IPS-18a (cell line): Measurements from ENCODE around the gene RAG1.

Experiments
- H3K27ac ChIP-seq: one replicate; pipeline ENCODE4 v1.5.1; 2013; ENCODE audit warnings: low read length
- H3K27me3 ChIP-seq: one replicate; pipeline ENCODE4 v1.6.1; 2013; ENCODE audit warnings: mild to moderate bottlenecking, low read length; ENCODE audit not compliant: control insufficient read depth, insufficient read depth
- H3K36me3 ChIP-seq: one replicate; pipeline ENCODE4 v1.6.1; 2013; ENCODE audit warnings: low read depth, low read length; ENCODE audit not compliant: control insufficient read depth
- H3K4me1 ChIP-seq: one replicate; pipeline ENCODE4 v1.6.1; 2013; ENCODE audit warnings: low read depth, low read length; ENCODE audit not compliant: control insufficient read depth
- H3K4me3 ChIP-seq: one replicate; pipeline ENCODE4 v1.5.1; 2013; ENCODE audit warnings: low read length
- H3K9ac ChIP-seq: one replicate; pipeline ENCODE4 v1.6.1; 2013; ENCODE audit warnings: mild to moderate bottlenecking, low read length, moderate library complexity
- H3K9me3 ChIP-seq: one replicate; pipeline ENCODE4 v1.6.1; 2013; ENCODE audit warnings: low read depth, low read length; ENCODE audit not compliant: control insufficient read depth

RAG1 gene

GRCh38 chr11:36617543-36618362, 49.9 kb downstream of the RAG1 start:
- no peaks in the 10 kb centered on the region for H3K4me1 ChIP-seq
- no peak overlapping the region for H3K4me3 ChIP-seq
- no peak overlapping the region for H3K27ac ChIP-seq
- no peaks in the 10 kb centered on the region for H3K36me3 ChIP-seq
- H3K27me3 ChIP-seq = no peaks in the 10 kb centered on the region
- H3K9me3 ChIP-seq = no peaks in the 10 kb centered on the region
- no peak overlapping the region for H3K9ac ChIP-seq

GRCh38 chr11:36618363-36619047, 50.7 kb downstream of the RAG1 start:
- no peaks in the 10 kb centered on the region for H3K4me1 ChIP-seq
- H3K4me3 ChIP-seq = no peak overlapping the region
- H3K27me3 ChIP-seq = no peaks in the 10 kb centered on the region
- H3K9me3 ChIP-seq = no peaks in the 10 kb centered on the region
- H3K36me3 ChIP-seq = no peaks in the 10 kb centered on the region
- H3K9ac ChIP-seq = no peak overlapping the region
- no peak overlapping the region for H3K27ac ChIP-seq

GRCh38 chr11:36619502-36619901, 51.7 kb downstream of the RAG1 start:
- Histone ChIP-seq H3K4me3 (no peak overlapping the region), H3K4me1 (no peaks in the 10 kb centered on the region), H3K9ac (no peak overlapping the region), H3K27ac (no peak overlapping the region), H3K36me3 (no peaks in the 10 kb centered on the region), H3K9me3 (no peaks in the 10 kb centered on the region), H3K27me3 (no peaks in the 10 kb centered on the region)

- H3K27me3 ChIP-seq = no peaks in the 10 kb centered on the region
- no peaks in the 10 kb centered on the region for H3K9me3 ChIP-seq
- no peak overlapping the region for H3K4me3 ChIP-seq
- H3K36me3 ChIP-seq = no peaks in the 10 kb centered on the region
- H3K9ac ChIP-seq = no peak overlapping the region
- H3K27ac ChIP-seq = no peak overlapping the region
- no peaks in the 10 kb centered on the region for H3K4me1 ChIP-seq
Measured at GRCh38 chr11:36620246-36620645, 52.4 kb downstream of the RAG1 start.

- H3K9me3 ChIP-seq = no peaks in the 10 kb centered on the region
- no peak overlapping the region for H3K4me3 ChIP-seq
- H3K27me3 ChIP-seq = no peaks in the 10 kb centered on the region
- H3K4me1 ChIP-seq = no peaks in the 10 kb centered on the region
- H3K36me3 ChIP-seq = no peaks in the 10 kb centered on the region
- H3K27ac ChIP-seq = no peak overlapping the region
- H3K9ac ChIP-seq = no peak overlapping the region
Measured at GRCh38 chr11:36622431-36623136, 54.8 kb downstream of the RAG1 start.

GRCh38 chr11:36623494-36623893, 55.7 kb downstream of the RAG1 start:
- no peak overlapping the region for H3K4me3 ChIP-seq
- no peaks in the 10 kb centered on the region for H3K27me3 ChIP-seq
- no peaks in the 10 kb centered on the region for H3K36me3 ChIP-seq
- no peak overlapping the region for H3K9ac ChIP-seq
- H3K27ac ChIP-seq = no peak overlapping the region
- no peaks in the 10 kb centered on the region for H3K9me3 ChIP-seq
- H3K4me1 ChIP-seq = no peaks in the 10 kb centered on the region

GRCh38 chr11:36627006-36627405, 59.2 kb downstream of the RAG1 start:
- Histone ChIP-seq H3K27me3 (no peaks in the 10 kb centered on the region), H3K27ac (no peak overlapping the region), H3K9me3 (no peaks in the 10 kb centered on the region), H3K9ac (no peak overlapping the region), H3K4me3 (no peak overlapping the region), H3K36me3 (no peaks in the 10 kb centered on the region), H3K4me1 (no peaks in the 10 kb centered on the region)

- Histone ChIP-seq H3K4me1 (no peaks in the 10 kb centered on the region), H3K36me3 (no peaks in the 10 kb centered on the region), H3K27me3 (no peaks in the 10 kb centered on the region), H3K27ac (no peak overlapping the region), H3K4me3 (no peak overlapping the region), H3K9me3 (no peaks in the 10 kb centered on the region), H3K9ac (no peak overlapping the region)
Measured at GRCh38 chr11:36627471-36627870, 59.7 kb downstream of the RAG1 start.

GRCh38 chr11:36628141-36628540, 60.3 kb downstream of the RAG1 start:
- Histone ChIP-seq H3K4me3 (no peak overlapping the region), H3K27me3 (no peaks in the 10 kb centered on the region), H3K9ac (no peak overlapping the region), H3K36me3 (no peaks in the 10 kb centered on the region), H3K27ac (no peak overlapping the region), H3K9me3 (no peaks in the 10 kb centered on the region), H3K4me1 (no peaks in the 10 kb centered on the region)

GRCh38 chr11:36628765-36629244, 61.0 kb downstream of the RAG1 start:
- H3K9me3 ChIP-seq = no peaks in the 10 kb centered on the region
- no peaks in the 10 kb centered on the region for H3K36me3 ChIP-seq
- no peak overlapping the region for H3K4me3 ChIP-seq
- no peak overlapping the region for H3K27ac ChIP-seq
- no peaks in the 10 kb centered on the region for H3K27me3 ChIP-seq
- H3K4me1 ChIP-seq = no peaks in the 10 kb centered on the region
- no peak overlapping the region for H3K9ac ChIP-seq
